PC-9 (cell line): ENCODE results near the gene LRRTM2. TPM values are rescaled to one million over a fixed set of nuclear protein-coding genes. Genes with fewer than 3 reads are reported as not detected.

Source experiments
- BruUV-seq: library from RNA; stranded (reverse); fragments of 400-500 nt; replicated peaks from 2 replicates; lab custom pipeline; 2021; lab: Mats Ljungman, UMichigan
- CTCF ChIA-PET: fragments of 300-600 bp; sonication (Branson Sonifier 250); formaldehyde crosslinking; loops from one replicate; lab custom pipeline; 2022; ENCODE audit warnings: antibody characterized with exemption; lab: Charles Lee
- POLR2A ChIA-PET: fragments of 300-600 bp; sonication (Branson Sonifier 250); formaldehyde crosslinking; loops from one replicate; lab custom pipeline; 2022; ENCODE audit warnings: antibody characterized with exemption; ENCODE audit not compliant: unreplicated experiment; lab: Charles Lee
- DNase-seq, 2 experiments: peaks; one replicate each; pipeline versions ENCODE4 v3.0.0 to v3.0.0-alpha.2; 2015 to 2022; ENCODE audit warnings: mixed read lengths in 1 of 2
- H2AFZ ChIP-seq: fragments of 200-600 bp; sonication (generic); 2 replicates; pipeline ENCODE4 v1.8.1; 2017; ENCODE audit warnings: antibody characterized with exemption
- H3F3A ChIP-seq: fragments of 200-600 bp; sonication (generic); 2 replicates; pipeline ENCODE4 v1.8.1; 2017; ENCODE audit warnings: antibody characterized with exemption, mild to moderate bottlenecking, low read depth; ENCODE audit not compliant: insufficient read depth
- H3K27ac ChIP-seq: fragments of 200-600 bp; sonication (generic); 2 replicates; pipeline ENCODE4 v1.6.1; 2016; ENCODE audit warnings: mixed run types
- H3K27me3 ChIP-seq: fragments of 200-600 bp; sonication (generic); 2 replicates; pipeline ENCODE4 v1.6.1; 2016; ENCODE audit warnings: low read depth, mixed run types; ENCODE audit not compliant: insufficient read depth
- H3K36me3 ChIP-seq: fragments of 200-600 bp; sonication (generic); 2 replicates; pipeline ENCODE4 v1.6.1; 2016; ENCODE audit warnings: low read depth, mixed run types
- H3K4me1 ChIP-seq: fragments of 200-600 bp; sonication (generic); replicated peaks from 2 replicates; pipeline ENCODE4 v1.6.1; 2016; ENCODE audit warnings: mixed run types; ENCODE audit not compliant: insufficient read depth
- H3K4me2 ChIP-seq: fragments of 200-600 bp; sonication (generic); 2 replicates; pipeline ENCODE4 v1.6.1; 2017; ENCODE audit warnings: mixed run types
- H3K4me3 ChIP-seq: fragments of 200-600 bp; sonication (generic); 2 replicates; pipeline ENCODE4 v1.6.1; 2016; ENCODE audit warnings: mixed run types
- H3K79me2 ChIP-seq: fragments of 200-600 bp; sonication (generic); 2 replicates; pipeline ENCODE4 v1.6.1; 2017; ENCODE audit warnings: low read depth, mixed run types
- H3K9me2 ChIP-seq: fragments of 200-600 bp; sonication (generic); 2 replicates; pipeline ENCODE4 v1.8.1; 2017; ENCODE audit warnings: mild to moderate bottlenecking; ENCODE audit not compliant: insufficient read depth
- H3K9me3 ChIP-seq: fragments of 200-600 bp; sonication (generic); 2 replicates; pipeline ENCODE4 v1.8.1; 2016; ENCODE audit warnings: low read depth; ENCODE audit not compliant: insufficient read depth
- H4K20me1 ChIP-seq: fragments of 200-600 bp; sonication (generic); 2 replicates; pipeline ENCODE4 v1.8.1; 2017; ENCODE audit not compliant: insufficient read depth
- CTCF ChIP-seq: fragments of 200-600 bp; sonication (generic); conservative IDR thresholded peaks from 2 replicates; pipeline ENCODE4 v1.6.1; 2017; ENCODE audit warnings: mixed run types, antibody characterized with exemption, mild to moderate bottlenecking, moderate library complexity
- EZH2 ChIP-seq: fragments of 200-600 bp; sonication (generic); IDR thresholded peaks from 2 replicates; pipeline ENCODE4 v1.8.0; 2017; ENCODE audit warnings: antibody characterized with exemption, low read depth
- intact Hi-C: fragments of 100-400 bp; cut with micrococcal nuclease; formaldehyde crosslinking; loops from one replicate; pipeline ENCODE4 v1.10.0; 2022; ENCODE audit not compliant: unreplicated experiment
- total RNA-seq: library from RNA; stranded (reverse); gene quantifications from 2 replicates; pipeline ENCODE4 v1.2.3, GENCODE V29; 2021

LRRTM2 gene
- total RNA-seq, 1 experiment from 2014 or later = not detected

- TF ChIP-seq EZH2 = no peak
- no peak for TF ChIP-seq CTCF
- Histone ChIP-seq H3K4me3 (no peak overlapping the region), H3F3A (peaks cover 12% of the 10 kb centered on the region; the same call in 1 of the 2 replicates), H3K4me2 (no peak overlapping the region), H3K36me3 (peaks cover 3% of the 10 kb centered on the region; the same call in 1 of the 2 replicates), H2AFZ (no peak overlapping the region), H3K27ac (peak overlapping the region; percentile 29; the same call in 1 of the 2 replicates), H3K9me2 (no peaks in the 10 kb centered on the region), H3K4me1 (peaks cover 17% of the 10 kb centered on the region), H3K27me3 (no peaks in the 10 kb centered on the region), H3K79me2 (peaks cover 75% of the 10 kb centered on the region), H3K9me3 (no peaks in the 10 kb centered on the region), H4K20me1 (peaks cover 69% of the 10 kb centered on the region)
- TSS peak; percentile 4 for BruUV-seq
- POLR2A ChIA-PET = no interaction called here
- CTCF ChIA-PET = interaction anchor here (2.0 kb wide), 1 partner anchor 81 kb away, joined by 12 read pairs; no protein-coding TSS in a partner anchor
- no peak for DNase-seq
- intact Hi-C loops = no loop called here
Observed at GRCh38 chr5:138870611-138871010, 4.5 kb downstream of the LRRTM2 start.

- CTCF ChIA-PET = interaction anchor here (2.0 to 2.4 kb wide), 2 partner anchors 80 kb away, joined by 12 to 23 read pairs; no protein-coding TSS in a partner anchor
- H3K36me3 ChIP-seq = no peaks in the 10 kb centered on the region; the same call in 1 of the 2 replicates
Observed at GRCh38 chr5:138869763-138870500, 5.2 kb downstream of the LRRTM2 start.

GRCh38 chr5:138869038-138869437, 6.1 kb downstream of the LRRTM2 start:
- H3K27me3 ChIP-seq = no peaks in the 10 kb centered on the region
- peaks cover 60% of the 10 kb centered on the region for H3K79me2 ChIP-seq
- H3K4me3 ChIP-seq = no peak overlapping the region
- H3K36me3 ChIP-seq = no peaks in the 10 kb centered on the region; the same call in 1 of the 2 replicates
- H3K4me2 ChIP-seq = no peak overlapping the region
- H4K20me1 ChIP-seq = peaks cover 53% of the 10 kb centered on the region
- intact Hi-C loops = no loop called here
- peaks cover 12% of the 10 kb centered on the region; the same call in 1 of the 2 replicates for H3F3A ChIP-seq
- POLR2A ChIA-PET = no interaction called here
- no peak for DNase-seq
- no TSS peak for BruUV-seq
- H3K9me3 ChIP-seq = no peaks in the 10 kb centered on the region
- H3K27ac ChIP-seq = no peak overlapping the region
- H3K4me1 ChIP-seq = peaks cover 17% of the 10 kb centered on the region
- TF ChIP-seq CTCF (no peak), EZH2 (no peak)
- CTCF ChIA-PET = interaction anchor here (0.7 to 2.4 kb wide), 2 partner anchors 79 to 732 kb away, joined by 4 to 23 read pairs; no protein-coding TSS in a partner anchor
- no peak overlapping the region for H2AFZ ChIP-seq
- no peaks in the 10 kb centered on the region for H3K9me2 ChIP-seq

More at GRCh38 chr5:138869763-138870500, 5.2 kb downstream of the LRRTM2 start:
- no peaks in the 10 kb centered on the region for H3K9me2 ChIP-seq
- H3K27ac ChIP-seq = 0 out of 2 replicates have a peak overlapping the region, but pooled peaks have one; percentile 29
- H3K27me3 ChIP-seq = no peaks in the 10 kb centered on the region
- no peak overlapping the region for H3K4me2 ChIP-seq
- no peaks in the 10 kb centered on the region for H3K9me3 ChIP-seq
- peak in 1 of 2 experiments; percentile 24 for DNase-seq
- no peak overlapping the region for H3K4me3 ChIP-seq
- peaks cover 62% of the 10 kb centered on the region for H4K20me1 ChIP-seq
- intact Hi-C loops = no loop called here
- H3F3A ChIP-seq = peaks cover 12% of the 10 kb centered on the region; the same call in 1 of the 2 replicates
- peaks cover 68% of the 10 kb centered on the region for H3K79me2 ChIP-seq
- H3K4me1 ChIP-seq = peaks cover 17% of the 10 kb centered on the region
- no peak overlapping the region for H2AFZ ChIP-seq
- no TSS peak for BruUV-seq
- POLR2A ChIA-PET = no interaction called here
- no peak for TF ChIP-seq EZH2
- TF ChIP-seq CTCF = no peak
